Astrocyte (in vitro differentiated cells and primary cell): ENCODE measurements around the gene VEZT. TPM values are rescaled to one million over a fixed set of nuclear protein-coding genes. Genes with fewer than 3 reads are reported as not detected.
A peak's percentile ranks its signal among the peaks of the same experiment; 100 is the strongest.
"Not testable (repeated sequence)": the region's sequence is repeated elsewhere in the genome, so short reads cannot be mapped to it uniquely, and the experiment has no call there.

Experiments
- DNase-seq: peaks from one replicate; pipeline ENCODE4 v3.0.0-alpha.2; 2010; ENCODE audit warnings: low read depth
- FAIRE-seq: peaks from 2 replicates; lab custom pipeline; 2011; peaks lifted over from hg19 to GRCh38; lab: Jason Lieb, UNC
- H2AFZ ChIP-seq: 2 replicates; pipeline ENCODE4 v1.6.0; 2012; ENCODE audit warnings: low read depth, low read length, inconsistent platforms
- H3K27ac ChIP-seq: 2 replicates; pipeline ENCODE4 v1.5.1; 2011; ENCODE audit warnings: low read depth, low read length, inconsistent platforms
- H3K27me3 ChIP-seq: 2 replicates; pipeline ENCODE4 v1.6.0; 2011; ENCODE audit warnings: low read length, inconsistent platforms; ENCODE audit not compliant: insufficient read depth
- H3K36me3 ChIP-seq: 2 replicates; pipeline ENCODE4 v1.5.1; 2011; ENCODE audit warnings: low read length, inconsistent platforms; ENCODE audit not compliant: insufficient read depth
- H3K4me1 ChIP-seq: 2 replicates; pipeline ENCODE4 v1.5.1; 2011; ENCODE audit warnings: low read length, inconsistent platforms; ENCODE audit not compliant: insufficient read depth
- H3K4me2 ChIP-seq: 2 replicates; pipeline ENCODE4 v1.6.0; 2012; ENCODE audit warnings: low read length, inconsistent platforms
- H3K4me3 ChIP-seq: 2 replicates; pipeline ENCODE4 v1.5.1; 2011; ENCODE audit warnings: low read depth, mild to moderate bottlenecking, low read length, inconsistent platforms; ENCODE audit not compliant: insufficient read depth
- H3K79me2 ChIP-seq: 2 replicates; pipeline ENCODE4 v1.6.0; 2012; ENCODE audit warnings: mild to moderate bottlenecking, low read length, inconsistent platforms; ENCODE audit not compliant: insufficient read depth
- H3K9ac ChIP-seq: 2 replicates; pipeline ENCODE4 v1.6.0; 2012; ENCODE audit warnings: mild to moderate bottlenecking, low read length, inconsistent platforms
- H3K9me3 ChIP-seq: 2 replicates; pipeline ENCODE4 v1.5.1; 2012; ENCODE audit warnings: low read depth, mild to moderate bottlenecking, low read length, inconsistent platforms; ENCODE audit not compliant: insufficient read depth
- H4K20me1 ChIP-seq: 2 replicates; pipeline ENCODE4 v1.6.0; 2012; ENCODE audit warnings: low read length, inconsistent platforms; ENCODE audit not compliant: insufficient read depth
- H3K27ac Mint-ChIP-seq: one replicate; pipeline ENCODE4 v1.8.0; 2021; ENCODE audit warnings: mild to moderate bottlenecking, mixed read lengths; ENCODE audit not compliant: unreplicated experiment
- H3K27me3 Mint-ChIP-seq: one replicate; pipeline ENCODE4 v1.8.0; 2021; ENCODE audit warnings: low read depth, mixed read lengths; ENCODE audit not compliant: unreplicated experiment
- H3K36me3 Mint-ChIP-seq: one replicate; pipeline ENCODE4 v1.8.0; 2021; ENCODE audit warnings: low read depth, mixed read lengths; ENCODE audit not compliant: unreplicated experiment
- H3K4me1 Mint-ChIP-seq: one replicate; pipeline ENCODE4 v1.8.0; 2021; ENCODE audit warnings: low read depth, mixed read lengths; ENCODE audit not compliant: unreplicated experiment
- H3K4me3 Mint-ChIP-seq: one replicate; pipeline ENCODE4 v1.8.0; 2021; ENCODE audit warnings: mild to moderate bottlenecking, moderate library complexity, mixed read lengths; ENCODE audit not compliant: unreplicated experiment
- H3K9me3 Mint-ChIP-seq: one replicate; pipeline ENCODE4 v1.8.0; 2021; ENCODE audit warnings: mild to moderate bottlenecking, mixed read lengths; ENCODE audit not compliant: unreplicated experiment
- CTCF ChIP-seq: IDR thresholded peaks from 2 replicates; pipeline ENCODE4 v1.5.1; 2011; ENCODE audit warnings: low read depth, mild to moderate bottlenecking, inconsistent platforms, low read length, moderate library complexity; ENCODE audit not compliant: insufficient read depth
- EZH2 ChIP-seq: IDR thresholded peaks from 2 replicates; pipeline ENCODE4 v1.6.1; 2012; ENCODE audit warnings: mild to moderate bottlenecking, low read length, inconsistent platforms; ENCODE audit not compliant: insufficient read depth
- total RNA-seq: library from RNA; stranded (reverse); gene quantifications from 2 replicates; pipeline ENCODE4 v1.2.1, GENCODE V29; 2021

Gene VEZT
- total RNA-seq, 1 donor from 2014 or later = 106 TPM

- H3K9ac ChIP-seq = no peak overlapping the region
- Mint-ChIP-seq H3K9me3 (no peaks in the 10 kb centered on the region), H3K27me3 (no peaks in the 10 kb centered on the region), H3K4me1 (peaks cover 17% of the 10 kb centered on the region), H3K36me3 (peaks cover 5% of the 10 kb centered on the region), H3K4me3 (no peak overlapping the region), H3K27ac (no peak overlapping the region)
- no peaks in the 10 kb centered on the region for H4K20me1 ChIP-seq
- DNase-seq (peak; percentile 52), FAIRE-seq (no peak)
- H3K27ac ChIP-seq = no peak overlapping the region
- no peak for TF ChIP-seq EZH2
- TF ChIP-seq CTCF = no peak
- H3K27me3 ChIP-seq = no peaks in the 10 kb centered on the region
- H3K36me3 ChIP-seq = peaks cover 13% of the 10 kb centered on the region
- H3K9me3 ChIP-seq = no peaks in the 10 kb centered on the region
- peak overlapping the region; percentile 5 for H3K4me2 ChIP-seq
- no peak overlapping the region for H2AFZ ChIP-seq
- H3K79me2 ChIP-seq = no peaks in the 10 kb centered on the region
- H3K4me3 ChIP-seq = no peak overlapping the region
- H3K4me1 ChIP-seq = peaks cover 17% of the 10 kb centered on the region
These were observed 87.1 kb downstream of the VEZT start for GRCh38 chr12:95304673-95305198.

- no peak overlapping the region for H3K4me3 ChIP-seq
- Mint-ChIP-seq H3K27me3 (no peaks in the 10 kb centered on the region), H3K4me3 (no peak overlapping the region), H3K4me1 (no peaks in the 10 kb centered on the region), H3K27ac (no peak overlapping the region), H3K9me3 (no peaks in the 10 kb centered on the region), H3K36me3 (peaks cover 2% of the 10 kb centered on the region)
- H3K4me1 ChIP-seq = no peaks in the 10 kb centered on the region
- H3K9ac ChIP-seq = no peak overlapping the region
- H4K20me1 ChIP-seq = no peaks in the 10 kb centered on the region
- H3K27ac ChIP-seq = no peak overlapping the region
- no peak for FAIRE-seq
- peaks cover 10% of the 10 kb centered on the region for H3K36me3 ChIP-seq
- TF ChIP-seq EZH2 (no peak), CTCF (no peak)
- DNase-seq = no peak
- H3K9me3 ChIP-seq = no peaks in the 10 kb centered on the region
- H3K4me2 ChIP-seq = no peak overlapping the region
- no peak overlapping the region for H2AFZ ChIP-seq
- H3K79me2 ChIP-seq = no peaks in the 10 kb centered on the region
- no peaks in the 10 kb centered on the region for H3K27me3 ChIP-seq
These were observed 95.0 kb downstream of the VEZT start for GRCh38 chr12:95312656-95313055.

GRCh38 chr12:95314756-95315155, 97.1 kb downstream of the VEZT start:
- peaks cover 11% of the 10 kb centered on the region for H3K4me1 ChIP-seq
- not testable (repeated sequence) for H4K20me1 ChIP-seq, H3K9ac ChIP-seq, H3K9me3 ChIP-seq, H3K4me2 ChIP-seq, H3K79me2 ChIP-seq, H3K36me3 ChIP-seq, H3K4me3 Mint-ChIP-seq, FAIRE-seq, H3K27me3 Mint-ChIP-seq, H3K27me3 ChIP-seq, H3K4me1 Mint-ChIP-seq, H3K27ac ChIP-seq, H3K36me3 Mint-ChIP-seq, H3K9me3 Mint-ChIP-seq, H2AFZ ChIP-seq, H3K4me3 ChIP-seq, DNase-seq, H3K27ac Mint-ChIP-seq
